Osteocyte (in vitro differentiated cells): Measurements from ENCODE around the gene TMC7. TPM values are rescaled to one million over a fixed set of nuclear protein-coding genes. Genes with fewer than 3 reads are reported as not detected.
A peak's percentile ranks its signal among the peaks of the same experiment; 100 is the strongest.

Experiments used
- DNase-seq: peaks from one replicate; pipeline ENCODE4 v3.0.0; 2021; ENCODE audit warnings: mixed read lengths; ENCODE audit not compliant: unreplicated experiment; ENCODE audit errors: extremely low spot score
- H3K27ac Mint-ChIP-seq: one replicate; pipeline ENCODE4 v1.8.0; 2021; ENCODE audit warnings: mild to moderate bottlenecking, mixed read lengths; ENCODE audit not compliant: unreplicated experiment
- H3K27me3 Mint-ChIP-seq: one replicate; pipeline ENCODE4 v1.8.0; 2021; ENCODE audit warnings: mixed read lengths; ENCODE audit not compliant: unreplicated experiment
- H3K36me3 Mint-ChIP-seq: one replicate; pipeline ENCODE4 v1.8.0; 2021; ENCODE audit warnings: mixed read lengths; ENCODE audit not compliant: unreplicated experiment
- H3K4me1 Mint-ChIP-seq: one replicate; pipeline ENCODE4 v1.8.0; 2021; ENCODE audit warnings: mixed read lengths; ENCODE audit not compliant: unreplicated experiment
- H3K4me3 Mint-ChIP-seq: one replicate; pipeline ENCODE4 v1.8.0; 2021; ENCODE audit warnings: mild to moderate bottlenecking, moderate library complexity, mixed read lengths; ENCODE audit not compliant: unreplicated experiment
- H3K9me3 Mint-ChIP-seq: one replicate; pipeline ENCODE4 v1.8.0; 2021; ENCODE audit warnings: mixed read lengths; ENCODE audit not compliant: unreplicated experiment
- total RNA-seq: library from RNA; stranded (reverse); gene quantifications from 2 replicates; pipeline ENCODE4 v1.2.1, GENCODE V29; 2021
- TF ChIP-seq, protein P1 (sequence below): fragments of 200-600 bp; sonication (generic); IDR thresholded peaks from 2 replicates; pipeline ENCODE4 v1.5.0; 2021; ENCODE audit warnings: antibody characterized with exemption, mild to moderate bottlenecking, moderate library complexity

TMC7 gene
- total RNA-seq, 1 donor from 2014 or later = 1.2 TPM

DNA sequence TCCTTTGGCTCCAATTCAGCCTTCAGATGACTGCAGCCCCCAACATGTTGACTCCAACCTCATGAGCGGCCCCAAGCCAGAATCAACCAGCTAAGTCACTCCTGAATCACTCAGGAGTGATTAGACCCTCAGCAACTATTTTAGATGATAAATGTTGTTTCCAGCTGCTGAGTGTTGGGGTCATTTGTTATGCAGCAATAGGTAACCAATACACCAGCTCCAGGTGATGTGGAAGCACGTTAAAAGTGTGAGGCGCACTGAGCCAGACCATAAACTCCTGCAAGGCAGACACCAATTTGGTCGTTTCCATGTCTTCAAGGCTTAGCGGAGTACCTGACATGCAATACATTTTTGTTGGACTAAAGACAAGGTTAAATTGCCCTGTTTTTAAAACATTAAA is 101.1 kb downstream of the TMC7 start:
- Mint-ChIP-seq H3K4me3 (no peak overlapping the region), H3K4me1 (peaks cover 6% of the 10 kb centered on the region), H3K9me3 (no peaks in the 10 kb centered on the region), H3K27me3 (no peaks in the 10 kb centered on the region), H3K27ac (no peak overlapping the region), H3K36me3 (peaks cover 23% of the 10 kb centered on the region)
- TF ChIP-seq, protein P1, sequence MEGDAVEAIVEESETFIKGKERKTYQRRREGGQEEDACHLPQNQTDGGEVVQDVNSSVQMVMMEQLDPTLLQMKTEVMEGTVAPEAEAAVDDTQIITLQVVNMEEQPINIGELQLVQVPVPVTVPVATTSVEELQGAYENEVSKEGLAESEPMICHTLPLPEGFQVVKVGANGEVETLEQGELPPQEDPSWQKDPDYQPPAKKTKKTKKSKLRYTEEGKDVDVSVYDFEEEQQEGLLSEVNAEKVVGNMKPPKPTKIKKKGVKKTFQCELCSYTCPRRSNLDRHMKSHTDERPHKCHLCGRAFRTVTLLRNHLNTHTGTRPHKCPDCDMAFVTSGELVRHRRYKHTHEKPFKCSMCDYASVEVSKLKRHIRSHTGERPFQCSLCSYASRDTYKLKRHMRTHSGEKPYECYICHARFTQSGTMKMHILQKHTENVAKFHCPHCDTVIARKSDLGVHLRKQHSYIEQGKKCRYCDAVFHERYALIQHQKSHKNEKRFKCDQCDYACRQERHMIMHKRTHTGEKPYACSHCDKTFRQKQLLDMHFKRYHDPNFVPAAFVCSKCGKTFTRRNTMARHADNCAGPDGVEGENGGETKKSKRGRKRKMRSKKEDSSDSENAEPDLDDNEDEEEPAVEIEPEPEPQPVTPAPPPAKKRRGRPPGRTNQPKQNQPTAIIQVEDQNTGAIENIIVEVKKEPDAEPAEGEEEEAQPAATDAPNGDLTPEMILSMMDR = no peak
- DNase-seq = no peak

DNA sequence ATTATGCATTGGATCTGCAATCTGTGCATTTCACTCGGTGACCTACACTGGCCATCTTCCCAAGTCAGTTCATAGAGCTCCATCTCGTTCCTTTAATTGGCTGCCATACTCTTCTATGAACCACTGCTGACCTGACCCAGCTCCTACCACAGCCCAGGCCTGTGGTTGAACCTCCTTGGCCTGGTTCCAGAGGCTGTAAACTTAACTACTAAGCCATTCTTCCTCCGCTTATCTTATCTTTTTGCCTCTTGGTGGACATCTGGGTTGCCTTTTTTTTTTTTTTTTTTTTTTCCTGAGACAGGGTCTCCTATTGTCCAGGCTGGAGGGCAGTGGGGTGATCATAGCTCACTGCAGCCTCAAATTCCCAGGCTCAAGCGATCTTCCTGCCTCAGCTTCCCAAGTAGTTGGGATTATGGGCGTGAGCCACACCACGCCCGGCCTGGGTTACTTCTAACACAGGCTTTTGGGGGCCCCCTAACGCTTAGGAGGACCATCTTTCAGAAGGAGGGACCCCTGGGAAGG is 102.0 kb downstream of the TMC7 start:
- Mint-ChIP-seq H3K4me1 (peaks cover 6% of the 10 kb centered on the region), H3K4me3 (peak overlapping the region; percentile 80), H3K9me3 (no peaks in the 10 kb centered on the region), H3K27ac (no peak overlapping the region), H3K36me3 (peaks cover 20% of the 10 kb centered on the region), H3K27me3 (no peaks in the 10 kb centered on the region)
- TF ChIP-seq, protein P1 = no peak
- DNase-seq = no peak

DNA sequence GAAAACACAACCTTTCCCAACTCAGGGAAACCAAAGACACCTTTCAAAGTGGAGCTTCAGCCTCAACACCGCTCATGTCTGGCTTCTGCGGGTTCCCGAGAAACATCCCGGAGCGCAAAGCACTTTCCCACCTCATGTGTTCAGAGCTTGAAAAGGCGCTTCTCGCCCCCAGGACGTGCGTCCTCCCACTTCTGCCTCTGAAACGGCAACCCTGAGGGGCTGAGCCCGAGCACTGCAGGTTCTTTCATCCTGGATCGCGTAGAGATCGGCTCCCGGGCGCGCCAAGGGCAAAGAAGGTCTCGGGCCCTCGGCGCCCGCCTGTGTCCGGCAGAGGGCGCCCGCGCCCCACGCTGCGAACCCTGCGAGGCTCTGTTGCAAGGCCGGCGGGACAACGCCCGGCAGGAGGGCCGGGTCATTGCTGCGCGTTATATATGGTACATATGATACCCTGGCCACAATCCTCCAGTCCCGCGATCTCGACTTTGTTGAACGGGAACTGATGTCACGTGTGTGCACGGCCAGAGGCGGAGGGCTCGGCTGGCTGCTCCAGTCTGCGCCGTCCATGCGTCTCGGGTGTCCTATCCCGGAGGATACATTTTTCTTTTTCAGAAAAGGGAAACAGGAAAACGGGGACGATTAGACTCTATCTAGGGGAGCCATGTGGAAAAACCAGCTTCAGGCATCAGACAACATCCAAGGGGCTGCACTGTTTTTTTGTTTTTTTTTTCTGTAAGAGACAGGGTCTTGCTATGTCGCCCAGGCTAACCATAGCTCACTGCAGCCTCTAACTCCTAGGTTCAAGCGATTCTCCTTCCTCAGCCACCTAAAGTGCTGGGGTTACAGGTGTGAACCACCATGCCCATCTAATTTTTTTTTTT is 102.8 kb downstream of the TMC7 start:
- peaks cover 7% of the 10 kb centered on the region for H3K4me1 Mint-ChIP-seq
- peak overlapping the region; percentile 80 for H3K4me3 Mint-ChIP-seq
- TF ChIP-seq, protein P1 = peak; percentile 100
- peak; percentile 96 for DNase-seq
- no peaks in the 10 kb centered on the region for H3K9me3 Mint-ChIP-seq
- no peaks in the 10 kb centered on the region for H3K27me3 Mint-ChIP-seq
- peak overlapping the region; percentile 77 for H3K27ac Mint-ChIP-seq
- H3K36me3 Mint-ChIP-seq = peaks cover 13% of the 10 kb centered on the region

DNA sequence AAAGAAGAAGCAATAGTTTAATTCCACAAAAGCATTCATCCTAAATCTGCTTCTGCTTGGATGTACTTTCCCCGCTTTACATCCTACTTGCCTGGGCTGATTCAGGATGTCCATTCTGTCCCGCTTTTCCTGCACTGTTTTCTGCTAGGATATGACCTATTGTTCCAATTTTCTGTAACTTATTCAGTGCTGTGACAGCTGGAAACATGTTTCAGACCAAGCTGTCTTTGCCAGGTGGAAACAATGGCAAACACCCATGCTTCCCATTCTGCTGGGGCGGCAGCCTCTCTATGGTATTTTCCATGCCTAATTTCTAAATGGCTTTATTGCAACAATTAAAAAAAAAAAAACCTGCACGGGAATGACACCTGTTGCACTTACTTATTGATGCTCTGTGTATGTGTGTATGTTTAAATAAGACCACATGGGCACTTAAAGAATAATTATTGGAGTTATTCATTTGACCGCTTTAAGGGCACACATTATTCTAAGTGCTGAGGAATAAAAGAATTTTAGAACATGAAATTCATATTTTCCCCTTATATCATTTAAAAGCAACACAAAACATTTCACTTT is 104.7 kb downstream of the TMC7 start:
- no peaks in the 10 kb centered on the region for H3K27me3 Mint-ChIP-seq
- H3K4me3 Mint-ChIP-seq = no peak overlapping the region
- H3K27ac Mint-ChIP-seq = no peak overlapping the region
- H3K4me1 Mint-ChIP-seq = peaks cover 21% of the 10 kb centered on the region
- no peaks in the 10 kb centered on the region for H3K9me3 Mint-ChIP-seq
- TF ChIP-seq, protein P1 = no peak
- DNase-seq = no peak
- peaks cover under 1% of the 10 kb centered on the region for H3K36me3 Mint-ChIP-seq

GRCh38 chr16:19089410-19089955 is 105.7 kb downstream of the TMC7 start:
- TF ChIP-seq, protein P1 = no peak
- peaks cover 21% of the 10 kb centered on the region for H3K4me1 Mint-ChIP-seq
- H3K4me3 Mint-ChIP-seq = no peak overlapping the region
- no peaks in the 10 kb centered on the region for H3K9me3 Mint-ChIP-seq
- DNase-seq = no peak
- no peaks in the 10 kb centered on the region for H3K36me3 Mint-ChIP-seq
- H3K27me3 Mint-ChIP-seq = no peaks in the 10 kb centered on the region
- H3K27ac Mint-ChIP-seq = no peak overlapping the region
